ENCODE measurements around the gene CAPN14. TPM values are rescaled to one million over a fixed set of nuclear protein-coding genes. Genes with fewer than 3 reads are reported as not detected.

Gene CAPN14
- total RNA-seq, 1 donor from 2014 or later: 10.3 TPM

DNA sequence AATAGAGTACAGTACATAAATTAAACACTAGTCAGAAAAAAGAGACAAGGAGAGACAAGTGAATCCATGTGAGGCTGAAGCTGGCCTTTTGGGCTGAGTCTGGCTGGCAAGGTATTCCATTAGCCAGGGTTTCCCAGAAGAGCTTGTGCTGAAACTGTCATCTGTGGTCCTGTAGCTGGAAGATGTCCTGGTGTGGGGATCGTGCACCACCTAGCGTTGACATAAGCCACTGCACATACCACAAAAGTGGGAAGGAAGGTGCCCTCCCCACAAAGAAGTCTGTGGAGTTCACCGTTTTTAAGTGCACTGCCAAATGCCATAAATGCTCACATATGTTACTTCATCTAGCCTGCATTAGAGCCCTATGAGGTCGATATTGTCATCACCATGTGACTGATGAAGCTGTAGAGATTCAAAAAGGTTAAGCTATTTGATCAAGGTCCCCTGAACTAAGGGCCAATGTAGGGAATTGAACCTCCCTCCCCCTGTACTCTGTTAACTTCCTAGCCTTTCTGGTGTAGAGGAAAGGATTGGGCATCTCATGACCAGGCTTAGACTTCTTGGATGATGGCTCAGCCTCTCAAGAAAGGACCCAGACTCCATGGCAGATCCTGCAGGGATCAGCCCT is 47.1 kb downstream of the CAPN14 start:
- H3K36me3 ChIP-seq (ENCODE audit: control insufficient read depth, insufficient read depth, low read length): no peaks in the 10 kb centered on the region
- TF ChIP-seq CTCF (IDR thresholded peaks at IDR 0.05; ENCODE audit: insufficient read depth, low read length, severe bottlenecking): peak; percentile 96
- no peak overlapping the region for H3K4me3 ChIP-seq (ENCODE audit: low read depth, low read length)
- FAIRE-seq (peak; percentile 50), DNase-seq (ENCODE audit: low read depth) (peak; percentile 66)
- H3K27me3 ChIP-seq (ENCODE audit: control insufficient read depth, insufficient read depth, low read length): peaks cover 3% of the 10 kb centered on the region

- peak; percentile 22 for DNase-seq (ENCODE audit: low read depth)
- H3K4me3 ChIP-seq (ENCODE audit: low read depth, low read length): no peak overlapping the region
- no peaks in the 10 kb centered on the region for H3K36me3 ChIP-seq (ENCODE audit: control insufficient read depth, insufficient read depth, low read length)
- no peak for FAIRE-seq
- TF ChIP-seq CTCF (IDR thresholded peaks at IDR 0.05; ENCODE audit: insufficient read depth, low read length, severe bottlenecking): no peak
- H3K27me3 ChIP-seq (ENCODE audit: control insufficient read depth, insufficient read depth, low read length): peaks cover 3% of the 10 kb centered on the region
Observed at GRCh38 chr2:31168291-31168690, 49.0 kb downstream of the CAPN14 start.

GRCh38 chr2:31166925-31167324 is 50.4 kb downstream of the CAPN14 start:
- no peak for FAIRE-seq
- no peak for TF ChIP-seq CTCF (IDR thresholded peaks at IDR 0.05; ENCODE audit: insufficient read depth, low read length, severe bottlenecking)
- Histone ChIP-seq H3K27me3 (ENCODE audit: control insufficient read depth, insufficient read depth, low read length) (peaks cover under 1% of the 10 kb centered on the region), H3K36me3 (ENCODE audit: control insufficient read depth, insufficient read depth, low read length) (no peaks in the 10 kb centered on the region), H3K4me3 (ENCODE audit: low read depth, low read length) (no peak overlapping the region)
- peak; percentile 42 for DNase-seq (ENCODE audit: low read depth)

DNA sequence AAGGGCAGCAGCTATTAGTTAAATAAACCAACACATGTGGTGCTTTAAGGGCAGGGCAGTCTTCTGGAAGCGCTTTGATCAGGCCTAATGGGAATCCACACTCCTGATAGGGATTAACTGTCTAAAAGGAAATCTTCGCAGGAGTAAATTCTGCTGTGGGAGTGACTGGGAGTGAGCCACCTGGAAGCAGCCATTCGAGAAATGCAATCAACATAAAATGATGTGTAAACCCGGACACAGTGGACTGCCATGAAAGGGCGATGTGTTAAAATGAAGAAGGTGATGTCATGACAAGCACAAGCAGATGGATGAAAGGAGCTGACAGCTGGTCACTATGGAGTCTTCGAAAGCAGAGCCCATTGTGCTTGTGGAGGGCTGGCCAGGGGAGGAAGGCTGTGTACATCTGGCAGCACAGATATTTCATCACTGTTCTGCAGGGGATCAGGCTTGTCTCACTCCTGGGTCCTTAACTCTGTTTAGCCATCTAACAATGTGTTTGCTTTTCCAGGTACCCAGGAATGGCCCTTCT is 54.2 kb downstream of the CAPN14 start:
- Histone ChIP-seq H3K36me3 (ENCODE audit: control insufficient read depth, insufficient read depth, low read length) (no peaks in the 10 kb centered on the region), H3K4me3 (ENCODE audit: low read depth, low read length) (no peak overlapping the region), H3K27me3 (ENCODE audit: control insufficient read depth, insufficient read depth, low read length) (peaks cover 5% of the 10 kb centered on the region)
- peak; percentile 28 for FAIRE-seq
- no peak for DNase-seq (ENCODE audit: low read depth)
- TF ChIP-seq CTCF (IDR thresholded peaks at IDR 0.05; ENCODE audit: insufficient read depth, low read length, severe bottlenecking): no peak

- H3K4me3 ChIP-seq (ENCODE audit: low read depth, low read length): no peak overlapping the region
- DNase-seq (ENCODE audit: low read depth): no peak
- peaks cover 5% of the 10 kb centered on the region for H3K27me3 ChIP-seq (ENCODE audit: control insufficient read depth, insufficient read depth, low read length)
- H3K36me3 ChIP-seq (ENCODE audit: control insufficient read depth, insufficient read depth, low read length): no peaks in the 10 kb centered on the region
- TF ChIP-seq CTCF (IDR thresholded peaks at IDR 0.05; ENCODE audit: insufficient read depth, low read length, severe bottlenecking): no peak
- FAIRE-seq: no peak
Observed at GRCh38 chr2:31161637-31162036, 55.7 kb downstream of the CAPN14 start.

GRCh38 chr2:31151501-31151900 is 65.8 kb downstream of the CAPN14 start:
- TF ChIP-seq CTCF (IDR thresholded peaks at IDR 0.05; ENCODE audit: insufficient read depth, low read length, severe bottlenecking): peak; percentile 11
- no peaks in the 10 kb centered on the region for H3K36me3 ChIP-seq (ENCODE audit: control insufficient read depth, insufficient read depth, low read length)
- peaks cover 2% of the 10 kb centered on the region for H3K27me3 ChIP-seq (ENCODE audit: control insufficient read depth, insufficient read depth, low read length)
- H3K4me3 ChIP-seq (ENCODE audit: low read depth, low read length): no peak overlapping the region
- FAIRE-seq: no peak
- no peak for DNase-seq (ENCODE audit: low read depth)
